Measurements from ENCODE around the gene CTBP2. TPM values are rescaled to one million over a fixed set of nuclear protein-coding genes. Genes with fewer than 3 reads are reported as not detected.

The CTBP2 gene
- total RNA-seq, 1 experiment from 2014 or later = 125 TPM

GRCh38 chr10:125002423-125003145 is 157.8 kb downstream of the CTBP2 start:
- ChIA-PET POLR2A (interaction anchor here (0.7 kb wide), 1 partner anchor 34 kb away, joined by 4 read pairs; no protein-coding TSS in a partner anchor), CTCF (no interaction called here)
- no peak overlapping the region for H3K4me3 ChIP-seq (ENCODE audit: low read depth in 2 of 2, low read length in 2 of 2)
- H3K27me3 ChIP-seq (ENCODE audit: control insufficient read depth, insufficient read depth, low read length) = no peaks in the 10 kb centered on the region
- TF ChIP-seq REST (IDR thresholded peaks at IDR 0.05; ENCODE audit: insufficient read depth in 1 of 2, low read depth in 2 of 2, low read length in 1 of 2) (no peak), SIN3A (IDR thresholded peaks at IDR 0.05; ENCODE audit: borderline replicate concordance, insufficient read depth, low read depth, low read length) (no peak), TCF7L2 (IDR thresholded peaks at IDR 0.05; ENCODE audit: low read depth, low read length) (no peak), POLR2AphosphoS5 (IDR thresholded peaks at IDR 0.05; ENCODE audit: low read depth, low read length) (no peak), CTCF (IDR thresholded peaks at IDR 0.05) (no peak)
- intact Hi-C loops (cut with micrococcal nuclease; ENCODE audit: unreplicated experiment) (no loop called here), in situ Hi-C loops (cut with HindIII; ENCODE audit: low pct_unique_long_range_greater_than_20kb, low sequenced_read_pairs) (no loop called here)
- H3K4me1 ChIP-seq (ENCODE audit: control insufficient read depth, insufficient read depth, low read length) = no peaks in the 10 kb centered on the region
- BruUV-seq (replicated peaks) = no TSS peak
- no peaks in the 10 kb centered on the region for H3K9me3 ChIP-seq (ENCODE audit: control insufficient read depth, insufficient read depth, low read depth, low read length)
- no peak overlapping the region for H3K27ac ChIP-seq (ENCODE audit: low read length)
- DNase-seq (ENCODE audit: low read depth, low spot score) (no peak), ATAC-seq (no peak)
- peaks cover 4% of the 10 kb centered on the region for H3K36me3 ChIP-seq (ENCODE audit: control insufficient read depth, insufficient read depth, low read length)

- Histone ChIP-seq H3K27me3 (ENCODE audit: control insufficient read depth, insufficient read depth, low read length) (no peaks in the 10 kb centered on the region), H3K9me3 (ENCODE audit: control insufficient read depth, insufficient read depth, low read depth, low read length) (no peaks in the 10 kb centered on the region), H3K4me3 (ENCODE audit: low read depth in 2 of 2, low read length in 2 of 2) (no peak overlapping the region), H3K36me3 (ENCODE audit: control insufficient read depth, insufficient read depth, low read length) (peaks cover 4% of the 10 kb centered on the region), H3K27ac (ENCODE audit: low read length) (no peak overlapping the region), H3K4me1 (ENCODE audit: control insufficient read depth, insufficient read depth, low read length) (no peaks in the 10 kb centered on the region)
- DNase-seq (ENCODE audit: low read depth, low spot score) (no peak), ATAC-seq (no peak)
- in situ Hi-C loops (cut with HindIII; ENCODE audit: low pct_unique_long_range_greater_than_20kb, low sequenced_read_pairs) = no loop called here
- ChIA-PET POLR2A (no interaction called here), CTCF (no interaction called here)
- intact Hi-C loops (cut with micrococcal nuclease; ENCODE audit: unreplicated experiment) = no loop called here
- BruUV-seq (replicated peaks) = no TSS peak
- no peak for TF ChIP-seq SIN3A (IDR thresholded peaks at IDR 0.05; ENCODE audit: borderline replicate concordance, insufficient read depth, low read depth, low read length)
- TF ChIP-seq CTCF (IDR thresholded peaks at IDR 0.05) = no peak
- TF ChIP-seq REST (IDR thresholded peaks at IDR 0.05; ENCODE audit: insufficient read depth in 1 of 2, low read depth in 2 of 2, low read length in 1 of 2) = no peak
- TF ChIP-seq POLR2AphosphoS5 (IDR thresholded peaks at IDR 0.05; ENCODE audit: low read depth, low read length) = no peak
- no peak for TF ChIP-seq TCF7L2 (IDR thresholded peaks at IDR 0.05; ENCODE audit: low read depth, low read length)
Measured at GRCh38 chr10:125002047-125002422, 158.3 kb downstream of the CTBP2 start.

Measured in Panc1 (cell line).